OCI-LY3 (cell line): Measurements from ENCODE around the gene ITFG1.

Experiments used
- EZH2phosphoT487 ChIP-seq: fragments of 200-600 bp; shearing (Covaris generic); IDR thresholded peaks from 2 replicates; pipeline ENCODE4 v1.6.1; 2018; ENCODE audit warnings: antibody characterized with exemption, mixed run types, low read depth
- TF ChIP-seq, protein P1 (sequence below): fragments of 200-600, 300-600 bp; sonication (generic); IDR thresholded peaks from 2 replicates; pipeline ENCODE4 v1.5.1; 2014; ENCODE audit warnings: antibody characterized with exemption, low read length, low read depth

DNA sequence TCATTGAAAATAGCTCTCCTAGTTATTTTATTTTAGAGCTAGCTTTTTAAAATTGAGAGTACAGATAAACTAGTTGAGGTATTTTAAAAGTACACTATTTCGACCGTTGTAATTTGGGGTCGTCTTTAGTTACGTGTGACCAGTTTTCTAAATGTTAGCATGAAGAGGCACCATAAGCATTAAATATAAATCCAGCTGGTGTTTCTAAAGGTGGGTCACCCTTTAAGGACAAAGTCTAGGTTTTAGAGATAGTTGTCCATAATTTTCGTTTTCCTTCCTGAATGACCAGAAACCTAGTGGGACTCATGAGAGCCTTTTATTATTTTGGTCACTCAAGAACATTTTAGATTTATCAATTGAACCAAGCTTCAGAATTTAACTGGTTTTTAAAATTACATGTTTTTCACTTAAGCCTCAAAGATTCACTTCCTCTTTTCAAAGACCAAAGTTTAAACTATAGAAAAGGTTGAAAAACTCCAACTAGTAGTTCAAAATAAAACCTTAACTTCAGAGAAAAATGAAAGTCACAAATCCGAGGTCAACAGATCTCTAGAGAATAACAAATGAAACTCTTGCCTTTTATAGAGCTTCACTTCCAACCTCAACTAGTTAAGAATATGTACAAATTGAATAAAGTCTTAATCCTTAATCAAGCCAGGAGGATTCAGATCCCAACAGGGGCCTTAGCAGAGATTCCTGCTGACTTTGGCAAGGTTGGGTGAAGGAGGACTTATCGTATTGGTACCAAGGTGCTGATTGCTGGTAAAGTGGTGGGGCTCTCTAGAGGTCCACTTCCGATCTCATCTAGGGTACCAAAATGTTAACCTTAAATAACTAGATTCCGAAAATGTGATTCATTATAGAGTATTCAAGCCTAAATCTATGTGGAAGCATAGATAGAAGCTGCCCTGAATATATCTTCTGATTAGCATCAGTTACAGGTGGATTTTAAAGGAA, 32.8 kb upstream of the ITFG1 start:
- TF ChIP-seq, protein P1, sequence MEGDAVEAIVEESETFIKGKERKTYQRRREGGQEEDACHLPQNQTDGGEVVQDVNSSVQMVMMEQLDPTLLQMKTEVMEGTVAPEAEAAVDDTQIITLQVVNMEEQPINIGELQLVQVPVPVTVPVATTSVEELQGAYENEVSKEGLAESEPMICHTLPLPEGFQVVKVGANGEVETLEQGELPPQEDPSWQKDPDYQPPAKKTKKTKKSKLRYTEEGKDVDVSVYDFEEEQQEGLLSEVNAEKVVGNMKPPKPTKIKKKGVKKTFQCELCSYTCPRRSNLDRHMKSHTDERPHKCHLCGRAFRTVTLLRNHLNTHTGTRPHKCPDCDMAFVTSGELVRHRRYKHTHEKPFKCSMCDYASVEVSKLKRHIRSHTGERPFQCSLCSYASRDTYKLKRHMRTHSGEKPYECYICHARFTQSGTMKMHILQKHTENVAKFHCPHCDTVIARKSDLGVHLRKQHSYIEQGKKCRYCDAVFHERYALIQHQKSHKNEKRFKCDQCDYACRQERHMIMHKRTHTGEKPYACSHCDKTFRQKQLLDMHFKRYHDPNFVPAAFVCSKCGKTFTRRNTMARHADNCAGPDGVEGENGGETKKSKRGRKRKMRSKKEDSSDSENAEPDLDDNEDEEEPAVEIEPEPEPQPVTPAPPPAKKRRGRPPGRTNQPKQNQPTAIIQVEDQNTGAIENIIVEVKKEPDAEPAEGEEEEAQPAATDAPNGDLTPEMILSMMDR, result no peak
- no peak for TF ChIP-seq EZH2phosphoT487
